SK-N-SH treated with all-trans-retinoic acid at 6 μM for 48 hours (cell line): ENCODE results near the gene BTN2A1.

Experiments used
- ARNTL ChIP-seq: fragments of 450-650 bp; formaldehyde crosslinking; IDR thresholded peaks from 2 replicates; pipeline ENCODE4 v1.5.0; 2020; ENCODE audit warnings: low read depth, mild to moderate bottlenecking, moderate library complexity, borderline replicate concordance
- BACH2 ChIP-seq: fragments of 250-450 bp; sonication (Bioruptor Pico); IDR thresholded peaks from 2 replicates; pipeline ENCODE4 v1.9.0; 2021; ENCODE audit warnings: mild to moderate bottlenecking, borderline replicate concordance
- CREB5 ChIP-seq: fragments of 250-450 bp; sonication (Bioruptor Pico); IDR thresholded peaks from 2 replicates; pipeline ENCODE4 v1.5.1; 2020; ENCODE audit warnings: low read depth, mild to moderate bottlenecking, moderate library complexity
- CSDC2 ChIP-seq: fragments of 250-450 bp; sonication (Bioruptor Pico); IDR thresholded peaks from 2 replicates; pipeline ENCODE4 v1.5.0; 2020; ENCODE audit warnings: mild to moderate bottlenecking, moderate library complexity
- ESRRG ChIP-seq: fragments of 250-450 bp; sonication (Bioruptor Pico); IDR thresholded peaks from 2 replicates; pipeline ENCODE4 v1.6.1; 2021; ENCODE audit warnings: mild to moderate bottlenecking
- OSR1 ChIP-seq: fragments of 250-450 bp; sonication (Bioruptor Pico); IDR thresholded peaks from 2 replicates; pipeline ENCODE4 v1.8.0; 2022; ENCODE audit warnings: moderate library complexity, mild to moderate bottlenecking, inconsistent platforms
- SNAI2 ChIP-seq: fragments of 250-450 bp; sonication (Bioruptor Pico); IDR thresholded peaks from 2 replicates; pipeline ENCODE4 v1.5.0; 2020; ENCODE audit warnings: mild to moderate bottlenecking, moderate library complexity
- ZFP3 ChIP-seq: fragments of 250-450 bp; sonication (Bioruptor Pico); IDR thresholded peaks from 2 replicates; pipeline ENCODE4 v1.5.0; 2020; ENCODE audit warnings: mild to moderate bottlenecking, moderate library complexity
- ZNF70 ChIP-seq: fragments of 450-650 bp; formaldehyde crosslinking; IDR thresholded peaks from 2 replicates; pipeline ENCODE4 v1.5.0; 2020; ENCODE audit warnings: mild to moderate bottlenecking, moderate library complexity
- TF ChIP-seq, protein P1 (sequence below): fragments of 250-450 bp; sonication (Bioruptor Pico); IDR thresholded peaks from 2 replicates; pipeline ENCODE4 v1.8.0; 2020; ENCODE audit warnings: mild to moderate bottlenecking, moderate library complexity, borderline replicate concordance

DNA sequence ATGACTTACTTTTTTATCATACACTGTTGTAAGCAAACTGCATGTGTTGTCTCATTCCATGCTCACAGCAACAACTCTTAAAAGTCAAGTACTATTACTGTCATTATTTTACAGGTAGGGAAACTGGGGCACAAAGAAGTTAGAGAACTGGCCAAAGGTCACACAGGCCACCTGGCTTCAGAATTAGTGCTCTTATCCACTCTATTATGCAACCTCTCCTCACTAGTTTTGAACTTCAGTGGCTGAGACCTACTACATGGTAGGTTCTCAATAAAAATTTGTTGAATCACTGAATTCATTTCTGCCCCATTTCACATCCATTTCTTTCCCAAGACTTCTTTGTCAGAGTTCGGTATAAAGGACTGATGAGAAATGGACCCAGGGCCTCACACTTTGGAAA is 19.8 kb upstream of the BTN2A1 start:
- no peak for TF ChIP-seq ZFP3
- TF ChIP-seq SNAI2 (CRISPR knock-in tag) = no peak
- no peak for TF ChIP-seq BACH2 (CRISPR knock-in tag)
- no peak for TF ChIP-seq ESRRG (CRISPR knock-in tag)
- no peak for TF ChIP-seq CREB5 (CRISPR knock-in tag)
- no peak for TF ChIP-seq ARNTL (CRISPR knock-in tag)
- no peak for TF ChIP-seq CSDC2 (CRISPR knock-in tag)
- TF ChIP-seq, protein P1, sequence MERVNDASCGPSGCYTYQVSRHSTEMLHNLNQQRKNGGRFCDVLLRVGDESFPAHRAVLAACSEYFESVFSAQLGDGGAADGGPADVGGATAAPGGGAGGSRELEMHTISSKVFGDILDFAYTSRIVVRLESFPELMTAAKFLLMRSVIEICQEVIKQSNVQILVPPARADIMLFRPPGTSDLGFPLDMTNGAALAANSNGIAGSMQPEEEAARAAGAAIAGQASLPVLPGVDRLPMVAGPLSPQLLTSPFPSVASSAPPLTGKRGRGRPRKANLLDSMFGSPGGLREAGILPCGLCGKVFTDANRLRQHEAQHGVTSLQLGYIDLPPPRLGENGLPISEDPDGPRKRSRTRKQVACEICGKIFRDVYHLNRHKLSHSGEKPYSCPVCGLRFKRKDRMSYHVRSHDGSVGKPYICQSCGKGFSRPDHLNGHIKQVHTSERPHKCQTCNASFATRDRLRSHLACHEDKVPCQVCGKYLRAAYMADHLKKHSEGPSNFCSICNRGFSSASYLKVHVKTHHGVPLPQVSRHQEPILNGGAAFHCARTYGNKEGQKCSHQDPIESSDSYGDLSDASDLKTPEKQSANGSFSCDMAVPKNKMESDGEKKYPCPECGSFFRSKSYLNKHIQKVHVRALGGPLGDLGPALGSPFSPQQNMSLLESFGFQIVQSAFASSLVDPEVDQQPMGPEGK (CRISPR knock-in tag) = no peak
- no peak for TF ChIP-seq OSR1 (CRISPR knock-in tag)
- TF ChIP-seq ZNF70 (CRISPR knock-in tag) = no peak
